GM12872 (cell line): ENCODE results near the gene SMYD1.

Source experiments
- TF ChIP-seq, protein P1 (sequence below): IDR thresholded peaks from 3 replicates; pipeline ENCODE4 v1.5.1; 2011; ENCODE audit warnings: low read depth, mild to moderate bottlenecking, low read length, moderate library complexity; ENCODE audit not compliant: insufficient read depth

SMYD1 gene

DNA sequence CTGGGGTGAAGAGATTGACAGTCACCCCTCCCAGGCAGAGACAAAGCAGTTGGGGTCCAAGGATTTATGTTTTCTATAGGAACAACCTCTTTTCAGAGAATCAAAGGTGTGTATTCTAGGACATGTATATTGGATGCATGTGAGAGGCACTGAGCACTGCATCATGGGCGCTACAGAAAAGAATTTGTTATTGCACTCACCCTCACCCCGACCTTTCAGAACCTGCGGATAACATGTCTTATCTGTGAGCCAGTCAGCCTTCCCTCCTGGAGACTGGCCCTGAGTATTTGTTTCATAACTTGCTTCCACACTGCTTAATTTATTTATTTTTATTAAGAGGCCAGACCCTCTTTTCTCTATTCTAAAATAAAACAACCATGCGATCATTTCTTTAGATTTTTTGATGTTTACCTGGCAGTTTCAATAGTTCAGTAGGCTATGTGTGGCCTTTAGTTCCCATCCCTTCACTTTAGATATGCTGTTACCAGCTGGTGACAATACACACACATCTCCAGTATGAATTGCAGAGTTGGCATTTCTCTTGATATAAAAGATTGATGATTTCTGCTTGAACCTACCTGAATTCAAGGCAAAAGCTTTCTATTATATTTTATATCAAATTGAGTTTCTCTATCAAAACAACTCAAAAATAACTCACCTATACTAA is 30.4 kb downstream of the SMYD1 start:
- TF ChIP-seq, protein P1, sequence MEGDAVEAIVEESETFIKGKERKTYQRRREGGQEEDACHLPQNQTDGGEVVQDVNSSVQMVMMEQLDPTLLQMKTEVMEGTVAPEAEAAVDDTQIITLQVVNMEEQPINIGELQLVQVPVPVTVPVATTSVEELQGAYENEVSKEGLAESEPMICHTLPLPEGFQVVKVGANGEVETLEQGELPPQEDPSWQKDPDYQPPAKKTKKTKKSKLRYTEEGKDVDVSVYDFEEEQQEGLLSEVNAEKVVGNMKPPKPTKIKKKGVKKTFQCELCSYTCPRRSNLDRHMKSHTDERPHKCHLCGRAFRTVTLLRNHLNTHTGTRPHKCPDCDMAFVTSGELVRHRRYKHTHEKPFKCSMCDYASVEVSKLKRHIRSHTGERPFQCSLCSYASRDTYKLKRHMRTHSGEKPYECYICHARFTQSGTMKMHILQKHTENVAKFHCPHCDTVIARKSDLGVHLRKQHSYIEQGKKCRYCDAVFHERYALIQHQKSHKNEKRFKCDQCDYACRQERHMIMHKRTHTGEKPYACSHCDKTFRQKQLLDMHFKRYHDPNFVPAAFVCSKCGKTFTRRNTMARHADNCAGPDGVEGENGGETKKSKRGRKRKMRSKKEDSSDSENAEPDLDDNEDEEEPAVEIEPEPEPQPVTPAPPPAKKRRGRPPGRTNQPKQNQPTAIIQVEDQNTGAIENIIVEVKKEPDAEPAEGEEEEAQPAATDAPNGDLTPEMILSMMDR: no peak

DNA sequence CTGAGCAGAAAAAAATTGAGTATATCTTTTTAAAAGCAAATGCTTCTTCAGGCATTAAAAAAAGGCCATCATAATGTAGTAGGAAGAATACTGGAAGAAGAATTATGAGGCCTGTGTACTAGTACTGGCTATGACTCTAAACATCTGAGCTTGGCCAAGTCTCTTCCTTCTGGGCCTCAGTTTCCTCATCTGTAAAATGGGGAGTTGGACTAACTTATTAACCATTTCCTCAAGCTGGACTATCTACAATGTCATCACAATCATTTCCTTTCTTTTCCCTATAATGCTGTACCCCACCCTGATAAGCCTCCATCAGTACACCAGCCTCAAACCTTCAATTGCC is 30.9 kb downstream of the SMYD1 start:
- TF ChIP-seq, protein P1: no peak

DNA sequence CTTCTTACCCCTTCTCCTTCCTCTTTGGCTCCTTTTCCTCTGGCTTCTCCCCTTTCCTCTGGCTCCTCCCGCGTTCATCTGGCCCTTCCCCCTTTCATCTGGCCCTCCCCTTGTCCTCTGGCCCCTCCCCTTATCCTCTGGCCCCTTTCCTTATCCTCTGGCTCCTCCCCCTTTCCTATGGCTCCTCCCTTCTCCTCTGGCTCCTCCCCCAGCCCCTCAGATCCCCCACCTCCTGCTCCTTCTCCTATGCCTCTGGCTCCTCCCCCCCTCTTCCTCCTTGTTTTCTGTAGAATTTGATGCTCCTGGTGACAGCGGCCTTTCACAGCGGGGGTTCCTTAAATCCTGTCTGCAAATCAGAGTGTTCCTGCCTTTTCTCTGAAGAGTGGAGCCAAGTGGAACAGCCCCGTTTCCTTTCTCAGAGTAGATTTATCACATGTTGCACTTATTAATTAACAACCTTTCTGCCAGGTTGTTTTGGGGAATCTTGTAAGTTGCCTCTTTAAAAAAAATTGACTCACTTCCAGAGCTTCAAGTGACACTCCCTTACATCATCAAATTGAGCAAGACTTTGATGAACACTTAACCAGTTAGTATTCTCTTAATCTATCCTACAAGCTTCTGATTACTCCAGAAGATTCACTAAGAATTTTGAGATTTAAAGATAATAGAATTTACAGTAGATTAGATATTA is 32.3 kb downstream of the SMYD1 start:
- TF ChIP-seq, protein P1: no peak

DNA sequence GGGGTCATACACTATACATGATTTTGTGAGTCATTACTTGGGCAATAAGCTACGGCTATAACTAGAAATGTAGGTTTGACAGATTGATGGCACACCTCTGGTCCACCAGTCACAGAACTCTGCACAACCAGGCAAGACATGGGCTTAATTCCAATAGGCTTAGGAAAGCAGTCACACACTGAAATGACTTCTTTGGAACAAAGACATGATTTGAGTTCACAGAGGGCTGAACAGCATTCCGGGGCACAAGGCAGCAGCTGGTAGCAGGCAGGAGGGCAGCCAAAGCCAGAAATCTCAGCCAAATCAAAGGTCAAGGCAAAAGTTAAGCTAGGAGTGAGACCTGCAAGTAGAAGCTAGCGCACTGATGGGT is 32.8 kb downstream of the SMYD1 start:
- TF ChIP-seq, protein P1: no peak

DNA sequence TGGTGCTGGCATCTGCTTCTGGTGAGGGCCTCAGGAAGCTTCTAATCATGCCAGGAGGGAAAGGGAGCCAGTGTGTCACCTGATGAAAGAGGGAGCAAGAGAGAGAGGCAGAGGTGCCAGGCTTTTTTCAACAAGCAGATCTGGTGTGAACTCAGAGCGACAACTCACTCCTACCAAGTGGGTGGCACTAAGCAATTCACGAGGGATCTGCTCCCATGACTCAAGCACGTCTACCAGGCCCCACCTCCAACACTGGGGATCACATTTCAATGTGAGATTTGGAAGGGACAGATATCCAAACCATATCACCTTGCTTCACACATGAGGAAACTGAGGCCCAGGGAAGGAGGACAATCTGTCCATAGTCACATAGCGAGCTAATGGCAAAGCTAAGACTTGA is 41.2 kb downstream of the SMYD1 start:
- TF ChIP-seq, protein P1: no peak

DNA sequence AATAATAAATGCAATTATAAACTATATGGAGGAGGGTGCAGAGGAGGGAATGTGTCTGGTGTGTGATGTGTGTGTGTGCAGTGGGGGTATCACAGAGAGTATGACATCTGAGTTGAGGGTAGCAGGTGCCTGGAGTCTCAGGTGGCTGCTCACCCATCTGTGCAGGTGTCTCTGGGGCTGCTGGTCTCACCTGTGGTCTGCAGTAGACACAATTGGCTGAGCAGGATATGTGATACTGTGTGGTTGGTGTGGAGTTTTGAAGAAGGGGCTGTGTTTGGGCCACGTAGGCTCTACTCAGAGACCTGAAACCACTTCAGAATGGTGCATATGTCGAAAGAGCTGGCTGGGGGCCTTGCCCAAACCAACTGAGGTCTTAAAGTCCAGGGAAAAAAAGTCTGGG is 43.2 kb downstream of the SMYD1 start:
- TF ChIP-seq, protein P1: no peak

DNA sequence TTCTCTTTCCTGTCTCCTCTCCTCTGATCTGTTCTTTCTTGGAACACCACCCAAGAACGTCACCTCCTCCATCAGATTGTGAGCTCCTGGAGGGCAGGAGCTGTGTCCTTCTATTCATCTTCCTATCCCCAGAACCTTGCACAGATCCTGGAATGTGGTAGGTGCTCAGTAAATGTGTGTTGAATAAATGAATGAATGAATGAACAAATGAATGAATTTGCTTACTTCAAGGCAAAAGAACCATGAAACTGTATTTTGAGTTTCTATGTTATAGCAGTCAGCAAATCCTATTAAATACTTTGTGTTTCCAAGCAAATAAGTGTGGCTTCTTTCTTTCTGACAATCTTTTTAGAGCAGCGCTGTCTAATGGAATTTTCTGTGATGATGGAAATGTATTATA is 45.4 kb downstream of the SMYD1 start:
- TF ChIP-seq, protein P1: no peak
